DLD1 (cell line): Measurements from ENCODE around the gene BRI3.

Experiments
- in situ Hi-C: cut with HindIII; loops from 2 replicates; pipeline ENCODE4 v1.10.0; 2017; ENCODE audit warnings: low sequenced_read_pairs

The BRI3 gene, protein sequence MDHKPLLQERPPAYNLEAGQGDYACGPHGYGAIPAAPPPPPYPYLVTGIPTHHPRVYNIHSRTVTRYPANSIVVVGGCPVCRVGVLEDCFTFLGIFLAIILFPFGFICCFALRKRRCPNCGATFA

DNA sequence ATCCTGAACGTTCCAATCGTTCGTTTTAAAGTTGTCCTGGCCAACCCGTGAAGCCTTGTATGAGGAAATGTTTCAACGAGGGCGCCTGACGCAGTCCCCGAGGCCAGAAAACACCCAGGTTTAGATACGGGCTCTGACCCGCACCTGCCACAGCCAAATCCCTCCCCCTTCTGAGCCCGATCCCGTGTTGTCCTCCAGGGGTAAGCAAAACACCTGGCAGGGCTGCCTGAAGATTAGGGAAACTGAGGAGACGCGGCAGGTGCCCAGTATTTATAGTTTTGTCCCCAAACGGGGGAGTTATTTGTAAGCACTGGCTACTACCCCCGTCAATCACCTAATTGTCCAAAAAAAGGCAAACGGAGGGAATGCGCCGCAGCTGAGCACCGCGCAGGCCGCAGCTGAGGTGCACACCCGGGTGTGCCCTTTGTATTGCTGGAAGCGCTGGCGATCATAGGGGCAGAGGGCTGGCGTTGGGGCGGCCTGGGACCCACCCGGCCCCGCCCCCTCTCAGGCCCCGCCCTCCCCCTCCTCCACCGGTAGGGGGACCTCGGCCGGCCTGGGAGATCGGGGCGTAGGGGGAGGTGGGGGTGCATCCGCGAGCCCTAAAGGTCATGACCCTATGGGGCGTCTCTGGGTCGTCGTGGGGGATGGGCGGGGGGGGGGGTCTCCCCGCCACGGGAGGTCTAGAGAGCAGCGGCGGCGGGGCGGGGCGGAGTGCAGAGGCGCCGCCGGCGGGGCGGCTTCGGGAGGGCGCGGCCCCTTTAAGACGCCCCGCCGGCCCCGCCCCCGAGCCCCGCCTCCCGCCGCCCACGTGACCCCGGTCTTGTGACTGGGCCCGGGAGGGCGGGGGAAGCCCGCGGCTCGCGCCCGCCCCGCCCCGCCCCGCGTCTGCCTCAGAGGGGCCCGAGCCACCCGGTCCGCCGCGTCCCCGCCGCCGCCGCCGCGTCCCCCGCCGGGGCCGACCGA is at the start of gene BRI3:
Gene BRI3, plus strand, starts transcription at position 896 of the 966 bp plus-strand sequence. CDS start 110 bp downstream, outside the sequence.
- in situ Hi-C loops, result no loop called here

DNA sequence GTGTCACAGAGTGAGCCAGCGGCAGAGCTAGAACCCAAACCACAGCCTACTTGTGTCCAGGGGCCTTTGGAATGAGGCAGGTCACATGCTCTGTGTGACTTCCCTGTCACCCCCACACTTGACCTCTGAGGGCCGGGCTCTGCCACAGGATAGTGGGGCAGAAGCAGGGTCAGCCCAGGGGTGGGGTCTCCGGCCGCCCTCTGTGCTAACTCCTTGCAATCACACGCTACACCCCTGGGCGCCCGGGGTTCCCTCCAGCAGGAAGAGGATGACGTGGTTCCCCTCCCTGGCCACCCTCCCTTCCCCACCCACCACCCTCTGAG is 49.3 kb upstream of the BRI3 start:
- in situ Hi-C loops, result no loop called here

DNA sequence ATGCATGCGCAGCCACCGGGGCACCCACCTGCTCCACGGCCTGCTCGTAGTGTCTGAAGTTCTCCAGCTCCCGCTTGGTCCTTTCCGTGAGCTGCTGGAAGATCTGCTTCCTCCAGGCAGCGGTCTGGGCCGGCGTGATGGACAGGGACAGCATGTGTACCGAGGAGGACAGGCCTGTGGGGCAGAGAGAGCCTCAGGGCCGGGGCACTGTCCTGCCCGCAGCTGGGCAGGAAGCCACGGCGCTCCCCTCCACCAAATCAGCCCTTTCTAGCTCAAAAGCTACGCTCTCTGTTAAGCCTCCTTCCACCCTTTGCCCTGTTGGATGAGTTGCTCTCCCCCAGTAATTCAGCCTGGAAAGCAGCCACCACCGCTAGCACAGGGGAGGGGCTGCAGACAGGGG is 48.7 kb upstream of the BRI3 start:
- in situ Hi-C loops, result no loop called here

DNA sequence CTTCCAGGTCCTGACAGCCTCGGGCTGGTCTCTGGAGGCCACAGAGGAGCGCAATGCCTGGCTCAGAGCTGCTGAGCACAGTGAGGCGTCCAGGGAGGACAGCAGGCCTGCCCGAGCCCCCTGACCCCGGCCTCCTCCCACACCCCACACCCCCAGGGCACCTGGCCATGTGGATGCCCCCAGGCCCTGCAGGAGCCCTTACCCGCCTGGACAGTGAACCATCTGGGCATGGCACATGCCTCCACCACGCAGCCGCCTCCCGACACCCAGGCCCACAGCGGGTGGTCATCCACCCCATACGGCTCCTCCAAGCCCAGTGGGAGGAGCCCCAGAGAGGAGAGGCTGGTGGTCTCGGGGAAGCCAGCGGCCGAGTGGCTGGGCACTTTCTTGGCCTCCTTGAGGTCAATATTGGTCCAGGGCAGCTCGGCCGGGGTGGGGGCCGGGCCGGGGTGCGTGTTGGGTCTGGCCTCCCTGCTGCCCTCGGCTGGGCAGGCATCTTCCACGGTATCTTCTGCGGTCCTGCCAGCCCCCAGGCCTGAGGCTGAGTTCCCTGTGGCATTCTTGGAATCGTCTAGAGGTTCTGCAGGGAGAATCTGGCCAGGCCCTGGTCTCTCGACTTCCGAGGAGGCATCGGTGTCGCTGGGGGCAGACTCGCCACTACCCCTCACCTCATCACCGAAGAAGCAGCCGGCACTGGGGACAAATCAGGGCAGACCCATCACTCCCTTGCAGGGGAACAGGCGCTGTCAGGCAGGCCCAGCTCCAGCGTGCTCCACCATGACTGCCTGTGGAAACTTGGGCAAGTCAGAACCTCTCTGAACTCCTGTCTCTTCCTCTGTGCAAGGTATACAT is 48.0 kb upstream of the BRI3 start:
- in situ Hi-C loops, result no loop called here

DNA sequence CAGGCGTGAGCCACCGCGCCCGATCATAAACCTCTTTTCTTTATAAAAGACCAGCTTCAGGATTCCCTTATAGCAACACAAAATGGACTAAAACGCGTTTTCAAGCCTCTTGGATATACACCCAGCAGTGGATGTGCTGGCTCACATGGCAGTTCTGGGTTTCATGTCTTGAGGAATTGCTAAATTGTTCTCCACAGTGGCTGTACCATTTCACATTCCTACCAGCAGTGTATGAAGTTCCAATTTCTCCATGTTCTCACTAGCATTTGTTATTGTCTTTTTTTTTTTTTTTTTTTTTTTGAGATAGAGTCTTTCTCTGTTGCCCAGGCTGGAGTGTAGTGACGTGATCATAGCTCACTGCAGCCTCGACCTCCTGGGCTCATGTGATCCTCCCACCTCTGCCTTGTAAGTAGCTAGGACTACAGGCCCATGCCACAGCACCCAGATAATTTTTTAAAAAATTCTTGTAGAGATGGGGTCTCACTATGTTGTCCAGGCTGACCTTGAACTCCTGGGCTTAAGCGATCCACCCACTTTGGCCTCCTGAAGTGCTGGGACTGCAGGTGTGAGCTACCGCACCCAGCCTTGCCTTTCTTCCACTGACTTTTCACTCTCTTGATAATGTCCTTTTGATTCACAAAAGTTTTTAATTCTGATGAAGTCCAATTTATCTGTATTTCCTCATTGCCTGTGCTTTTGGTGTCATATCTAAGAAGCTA is 46.9 kb upstream of the BRI3 start:
- in situ Hi-C loops, result no loop called here

DNA sequence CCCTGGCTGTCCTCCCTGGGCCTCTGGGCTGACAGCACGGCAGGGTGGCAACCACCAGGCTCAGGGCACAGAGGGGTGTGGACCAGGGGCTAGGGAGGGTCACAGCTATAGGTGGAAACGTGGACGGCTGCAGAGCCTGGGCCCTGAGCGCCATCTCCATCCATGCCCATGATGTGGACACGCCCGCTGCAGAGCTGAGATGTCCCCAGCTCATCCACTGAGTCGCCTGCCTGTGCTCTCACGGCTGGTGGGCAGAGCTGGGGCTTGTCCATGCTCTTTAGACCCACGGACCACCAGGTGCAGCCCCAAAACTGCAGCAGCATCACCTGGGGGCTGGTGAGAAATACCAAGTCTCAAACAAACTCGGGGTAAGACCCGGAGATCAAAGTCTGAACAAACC is 45.6 kb upstream of the BRI3 start:
- in situ Hi-C loops, result no loop called here

DNA sequence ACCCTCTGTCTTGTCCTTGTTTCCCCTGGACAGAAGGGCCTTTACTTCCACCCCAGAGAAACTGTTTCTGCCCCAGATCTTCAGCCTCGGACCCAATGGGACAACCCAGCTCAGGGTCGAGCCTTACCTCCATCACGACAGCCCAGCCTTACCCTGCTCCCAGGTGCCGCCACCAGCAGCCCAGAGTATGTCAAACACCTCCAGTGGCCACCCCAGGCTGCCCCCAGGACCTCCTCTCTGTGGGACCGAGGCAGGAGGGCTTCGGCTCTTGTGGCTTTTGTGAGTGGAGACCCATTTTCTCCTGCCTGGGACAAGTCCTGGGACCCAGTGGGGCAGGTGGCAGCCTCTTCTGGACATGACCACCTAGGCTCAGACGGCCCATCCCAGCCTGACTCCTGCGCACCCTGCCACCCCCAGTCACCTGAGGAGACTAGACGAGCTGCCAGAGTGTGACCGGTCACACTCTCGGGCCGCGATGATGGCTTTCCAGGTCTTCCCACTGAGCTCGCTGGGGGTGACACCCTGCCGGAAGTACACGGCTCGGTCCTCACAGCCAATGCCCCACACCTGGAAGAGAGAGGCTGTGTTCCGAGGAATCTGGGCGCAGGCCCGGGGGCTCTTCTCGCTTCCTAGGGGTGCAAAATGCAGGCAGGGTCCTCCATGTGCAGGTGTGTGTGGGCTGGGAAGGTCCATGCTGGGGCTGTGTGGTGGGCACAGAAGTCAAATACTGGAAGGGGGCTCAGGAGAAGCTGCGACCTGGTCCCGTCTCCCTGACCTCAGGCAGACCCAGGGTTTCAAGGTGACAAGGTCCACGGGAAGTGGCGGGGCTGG is 44.9 kb upstream of the BRI3 start:
- in situ Hi-C loops, result no loop called here

DNA sequence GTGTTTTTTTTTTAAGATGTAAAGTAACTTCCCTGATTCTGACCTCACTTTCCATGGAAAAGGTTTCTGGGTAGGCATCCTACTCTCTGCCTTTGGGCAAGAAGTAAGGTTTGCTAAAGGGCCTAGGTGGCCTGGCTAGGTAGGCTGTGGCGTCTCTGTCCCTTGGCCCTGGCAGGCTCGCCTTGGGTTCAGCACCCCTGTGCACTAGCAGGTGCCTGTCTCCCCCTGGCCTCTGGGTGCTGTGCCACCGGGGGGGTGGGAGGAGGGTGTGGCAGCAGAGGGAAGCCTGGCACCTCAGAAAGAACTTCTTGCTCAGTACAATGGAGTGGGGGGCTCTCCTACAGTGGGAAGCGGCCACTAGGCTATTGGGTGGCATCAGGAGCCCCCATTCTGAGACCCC is 43.4 kb upstream of the BRI3 start:
- in situ Hi-C loops, result no loop called here

DNA sequence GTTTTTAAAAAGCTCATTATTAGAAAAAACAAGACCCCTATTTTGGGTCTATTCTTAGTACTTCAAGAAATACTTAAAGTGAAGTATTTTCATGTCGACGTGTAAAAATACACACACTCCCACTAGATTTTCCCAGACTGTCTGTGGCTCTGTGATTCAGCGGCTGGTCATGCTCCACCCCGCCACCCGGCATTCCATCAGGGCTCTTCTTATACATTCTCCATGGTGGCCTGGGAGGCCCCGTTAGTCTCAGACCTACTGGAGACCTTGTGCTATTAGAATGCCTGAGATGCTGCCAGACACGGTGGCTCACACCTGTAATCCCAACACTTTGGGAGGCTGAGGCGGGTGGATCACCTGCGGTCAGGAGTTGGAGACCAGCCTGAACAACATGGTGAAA is 42.5 kb upstream of the BRI3 start:
- in situ Hi-C loops, result no loop called here

DNA sequence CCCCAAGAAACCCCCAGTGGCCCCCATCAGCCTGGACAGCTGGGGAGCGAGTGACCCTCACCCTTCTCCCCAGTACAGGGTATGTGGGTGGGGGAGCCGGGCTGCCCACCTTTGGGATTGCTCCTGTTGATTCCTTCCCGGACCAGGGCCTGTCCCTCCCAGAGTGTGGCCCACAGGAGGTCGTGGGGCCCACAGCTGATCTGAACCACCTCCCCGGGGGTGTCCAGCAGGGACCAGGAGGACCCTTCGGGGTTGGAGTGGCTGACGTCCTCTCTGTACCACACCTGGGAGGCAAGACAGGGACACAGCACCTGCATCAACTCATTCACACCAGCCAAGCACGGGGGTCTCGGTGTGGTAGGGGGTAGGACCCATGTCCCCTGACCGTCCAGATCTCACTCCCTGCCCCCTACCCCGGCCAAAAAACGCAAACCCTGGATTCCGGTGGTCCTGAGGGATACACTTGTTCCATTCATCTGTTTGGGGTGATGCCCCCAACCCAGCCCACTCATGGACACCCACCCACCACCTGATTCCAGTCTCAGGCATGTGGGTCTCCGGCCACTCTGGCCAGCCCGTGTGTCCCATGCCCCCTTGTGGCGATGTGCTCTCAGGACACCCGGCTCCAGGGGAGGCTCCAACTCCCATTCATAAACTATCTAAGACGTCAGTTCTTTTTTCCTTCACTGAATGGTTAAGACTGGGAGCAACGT is 40.4 kb upstream of the BRI3 start:
- in situ Hi-C loops, result no loop called here

DNA sequence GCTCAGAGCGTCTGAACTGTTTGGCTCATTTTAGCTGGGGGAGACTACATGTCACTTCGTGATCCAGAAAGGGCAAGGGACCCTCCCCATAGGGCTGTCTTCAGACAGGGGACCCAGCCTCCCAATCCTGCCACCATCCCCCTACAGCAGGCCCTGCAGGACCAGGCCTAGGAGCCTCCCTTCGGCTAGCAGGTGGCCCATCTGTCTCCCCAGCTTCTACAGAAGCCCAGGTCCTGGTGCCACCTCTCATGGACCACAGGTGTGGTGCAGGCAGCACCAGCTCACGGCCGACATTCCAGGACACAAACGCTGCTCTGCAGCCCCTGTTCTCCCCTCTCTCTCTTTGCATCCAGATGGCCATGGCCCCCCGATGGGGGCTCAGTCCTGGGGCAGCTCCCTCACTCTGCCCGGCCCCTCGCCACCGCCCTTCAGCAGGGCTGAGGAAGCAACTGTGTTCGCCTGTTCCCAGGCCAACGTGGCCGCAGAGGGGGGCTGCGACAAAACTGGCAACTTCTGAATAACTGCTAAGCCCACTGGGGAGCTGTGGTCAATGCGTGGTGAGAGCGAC is 39.7 kb upstream of the BRI3 start:
- in situ Hi-C loops, result no loop called here

DNA sequence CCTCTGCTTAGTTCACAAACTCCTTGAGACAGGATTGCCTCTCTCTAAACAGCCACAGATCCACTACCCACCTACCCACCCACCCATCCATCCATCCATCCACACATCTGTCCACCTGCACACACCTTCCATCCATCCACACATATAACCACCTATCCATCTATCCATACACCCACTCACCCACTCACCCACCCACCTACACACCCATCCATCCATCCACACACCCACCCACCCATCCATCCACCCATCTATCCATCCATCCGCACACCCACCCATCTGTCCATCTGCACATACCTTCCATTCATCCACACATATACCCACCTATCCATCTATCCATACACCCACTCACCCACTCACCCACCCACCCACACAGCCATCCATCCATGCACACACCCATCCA is 39.1 kb upstream of the BRI3 start:
- in situ Hi-C loops, result no loop called here

DNA sequence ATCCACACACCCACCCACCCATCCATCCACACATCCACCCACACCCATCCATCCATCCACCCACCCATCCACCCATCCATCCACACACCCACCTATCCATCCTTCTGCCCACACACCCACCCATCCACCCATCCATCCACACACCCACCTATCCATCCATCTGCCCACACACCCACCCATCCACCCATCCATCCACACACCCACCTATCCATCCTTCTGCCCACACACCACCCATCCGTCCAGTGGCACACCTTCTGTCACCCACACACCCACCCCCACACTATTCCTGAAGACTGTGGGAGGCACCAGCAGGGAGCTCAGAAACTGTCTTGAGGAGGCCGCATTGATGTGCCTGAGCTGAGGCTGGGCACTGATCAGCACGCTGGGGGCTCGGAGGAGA is 38.6 kb upstream of the BRI3 start:
- in situ Hi-C loops, result no loop called here

DNA sequence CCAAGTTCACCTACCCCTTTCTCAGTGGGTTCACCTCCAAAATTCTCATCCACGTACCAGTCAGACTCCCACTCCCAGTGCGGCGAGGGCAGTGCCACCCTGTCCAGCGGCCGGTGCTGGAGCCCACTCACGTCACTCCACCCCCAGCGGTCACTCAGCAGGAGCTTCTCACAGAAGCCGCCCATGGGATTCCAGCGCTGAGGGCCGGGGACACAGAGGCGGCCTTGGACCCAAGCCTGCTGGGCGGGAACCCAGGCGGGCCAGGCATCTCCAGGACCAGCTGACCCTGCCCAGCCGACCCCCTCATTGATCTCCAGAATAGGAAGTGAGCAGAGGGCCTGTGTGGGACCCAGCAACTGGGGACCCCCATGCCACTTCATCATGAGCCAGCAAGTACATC is 36.6 kb upstream of the BRI3 start:
- in situ Hi-C loops, result no loop called here

DNA sequence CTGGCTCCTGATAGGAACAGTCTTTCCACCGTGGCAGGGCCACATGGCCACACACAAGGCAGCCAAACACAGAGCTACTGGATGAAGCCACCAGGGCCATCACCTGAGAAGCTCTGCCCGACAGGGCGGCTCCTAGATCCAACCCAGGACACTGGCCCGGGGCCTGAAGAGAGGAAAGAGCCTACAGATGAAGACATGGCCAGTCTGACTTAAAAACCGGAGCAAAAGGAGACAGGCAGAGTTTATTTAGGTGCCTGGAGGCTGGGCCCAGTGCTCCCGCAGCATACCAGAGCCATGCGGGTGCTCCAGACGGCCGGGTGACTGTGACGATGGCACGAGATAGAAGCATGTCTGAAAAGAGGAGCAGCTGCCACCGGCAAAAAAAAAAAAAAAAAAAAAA is 33.3 kb upstream of the BRI3 start:
- in situ Hi-C loops, result no loop called here

DNA sequence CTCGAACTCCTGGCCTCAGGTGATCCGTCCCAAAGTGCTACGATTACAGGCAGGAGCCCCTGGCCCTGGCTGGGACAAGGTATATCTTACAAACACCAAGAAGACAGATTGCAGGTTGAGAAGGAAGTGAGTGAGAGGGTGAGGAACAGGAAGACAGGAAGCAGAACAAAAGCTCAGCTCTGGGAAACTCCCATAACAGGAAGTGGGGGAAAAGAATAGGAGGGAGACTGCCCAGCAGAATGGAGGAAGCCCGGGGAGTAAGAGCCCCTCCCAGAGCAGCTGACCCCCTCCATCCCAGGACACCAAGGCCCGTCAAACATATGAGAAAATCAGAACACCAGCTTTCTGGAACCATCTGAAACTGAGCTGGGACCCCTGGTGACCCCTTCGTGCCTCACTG is 32.4 kb upstream of the BRI3 start:
- in situ Hi-C loops, result no loop called here

DNA sequence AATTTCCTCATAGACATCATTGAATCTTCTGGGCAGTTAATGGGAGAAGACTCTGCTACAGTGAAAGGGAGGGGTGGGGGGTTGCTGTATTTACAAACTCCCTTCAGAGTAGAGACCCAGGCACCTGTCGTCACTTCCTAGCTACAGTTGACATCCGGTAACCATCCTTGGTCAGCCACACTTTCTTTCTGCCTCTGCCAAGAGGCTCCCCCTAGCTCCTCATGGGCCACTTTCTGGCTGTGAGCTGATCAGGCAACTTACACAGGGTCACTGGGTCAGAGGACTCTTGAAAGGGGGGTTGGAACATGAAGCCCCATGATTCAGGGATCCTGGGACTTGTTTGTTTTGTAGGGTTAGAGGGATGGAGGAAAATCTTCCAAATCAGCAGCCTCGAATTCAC is 30.7 kb upstream of the BRI3 start:
- in situ Hi-C loops, result no loop called here

DNA sequence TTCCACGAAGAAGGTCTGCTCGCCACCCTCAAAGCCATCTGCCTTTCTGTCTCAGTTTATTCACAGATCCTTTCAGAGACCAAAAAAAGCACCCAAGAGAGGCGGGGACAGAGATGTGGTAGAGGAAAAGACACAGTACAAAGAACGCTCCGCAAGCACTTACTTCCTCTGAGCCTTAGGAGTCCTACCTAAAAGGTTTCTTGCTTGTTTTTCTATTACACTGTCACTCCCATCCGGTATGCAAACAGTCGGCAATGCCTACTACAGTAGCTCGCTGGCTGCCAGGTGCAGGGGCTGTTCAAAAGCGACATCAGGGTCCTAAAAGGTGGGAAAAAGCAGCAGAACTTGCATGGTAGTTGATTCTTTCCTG is 30.3 kb upstream of the BRI3 start:
- in situ Hi-C loops, result no loop called here
